Ectodermal cell (in vitro differentiated cells): ENCODE measurements around the gene PDZD11. TPM values are rescaled to one million over a fixed set of nuclear protein-coding genes. Genes with fewer than 3 reads are reported as not detected.
"Not testable (repeated sequence)": the region's sequence is repeated elsewhere in the genome, so short reads cannot be mapped to it uniquely, and the experiment has no call there.

Experiments used
- H3K27ac ChIP-seq: 2 replicates; pipeline ENCODE4 v1.7.0; 2013; ENCODE audit warnings: mild to moderate bottlenecking, low read depth, low read length; ENCODE audit not compliant: insufficient read depth, poor library complexity, severe bottlenecking
- H3K27me3 ChIP-seq: 2 replicates; pipeline ENCODE4 v1.7.0; 2013; ENCODE audit warnings: mild to moderate bottlenecking, low read length; ENCODE audit not compliant: insufficient read depth, control insufficient read depth, poor library complexity, severe bottlenecking
- H3K36me3 ChIP-seq: one replicate; pipeline ENCODE4 v1.7.0; 2013; ENCODE audit warnings: low read length; ENCODE audit not compliant: control insufficient read depth, insufficient read depth
- H3K4me1 ChIP-seq: one replicate; pipeline ENCODE4 v1.7.0; 2013; ENCODE audit warnings: low read length; ENCODE audit not compliant: control insufficient read depth, insufficient read depth
- H3K4me3 ChIP-seq: 2 replicates; pipeline ENCODE4 v1.7.0; 2013; ENCODE audit warnings: low read depth, low read length, control low read depth; ENCODE audit not compliant: insufficient read depth
- H3K9me3 ChIP-seq: 2 replicates; pipeline ENCODE4 v1.7.0; 2013; ENCODE audit warnings: mild to moderate bottlenecking, low read length, moderate library complexity; ENCODE audit not compliant: control insufficient read depth
- WGBS, 2 experiments: methylation state at CpG; one replicate each; pipeline ENCODE4 v1.1.7; 2013; ENCODE audit warnings: missing lambda C conversion rate in 2 of 2; 5-methylcytosine and 5-hydroxymethylcytosine counted together
- polyA plus RNA-seq, 4 experiments: library from polyadenylated mRNA; stranded (reverse); fragments of 50-300 nt; gene quantifications; one replicate each; pipeline ENCODE4 v1.2.3, GENCODE V29; 2013

The PDZD11 gene
- 39.8 TPM for polyA plus RNA-seq (2013, experiment 1 of 4)
- polyA plus RNA-seq (2013, experiment 2 of 4) = 42.6 TPM
- 37.7 TPM for polyA plus RNA-seq (2013, experiment 3 of 4)
- 41.7 TPM for polyA plus RNA-seq (2013, experiment 4 of 4)

- H3K9me3 ChIP-seq = no peaks in the 10 kb centered on the region
- 0 to 1% methylated on average over 54 to 60 of the region's 62 CpGs for WGBS, 2 experiments
Observed at GRCh38 chrX:70289793-70290770, at the start of gene PDZD11, which contains the start of gene KIF4A. TSS of gene PDZD11 (minus strand) at chrX:70289927. CDS start at chrX:70289341, 586 bp downstream. TSS of gene KIF4A (plus strand) at chrX:70290104. CDS start at chrX:70290459, 355 bp downstream.

GRCh38 chrX:70338290-70338689, 48.6 kb upstream of the PDZD11 start:
- no peaks in the 10 kb centered on the region for H3K9me3 ChIP-seq
- H3K4me3 ChIP-seq = no peak overlapping the region
- WGBS, 2 experiments = 86 to 97% methylated on average over 2 to 4 of the region's 4 CpGs
- no peaks in the 10 kb centered on the region for H3K36me3 ChIP-seq
- H3K27ac ChIP-seq = no peak overlapping the region
- no peaks in the 10 kb centered on the region for H3K4me1 ChIP-seq
- H3K27me3 ChIP-seq = no peaks in the 10 kb centered on the region

More at GRCh38 chrX:70289793-70290770, at the start of gene PDZD11, which contains the start of gene KIF4A:
- Histone ChIP-seq H3K27me3 (no peaks in the 10 kb centered on the region), H3K4me1 (no peaks in the 10 kb centered on the region), H3K4me3 (peak within 1 kb of the TSS; percentile 73), H3K27ac (no peak within 1 kb of the TSS), H3K36me3 (no peaks in the 10 kb centered on the region)

- H3K9me3 ChIP-seq = no peaks in the 10 kb centered on the region
- no peak overlapping the region for H3K27ac ChIP-seq
- no peaks in the 10 kb centered on the region for H3K4me1 ChIP-seq
- H3K36me3 ChIP-seq = no peaks in the 10 kb centered on the region
- H3K27me3 ChIP-seq = no peaks in the 10 kb centered on the region
- H3K4me3 ChIP-seq = no peak overlapping the region
Observed at GRCh38 chrX:70336767-70337166, 47.0 kb upstream of the PDZD11 start.

- Histone ChIP-seq H3K4me3 (no peak overlapping the region), H3K9me3 (no peaks in the 10 kb centered on the region), H3K36me3 (peaks cover 4% of the 10 kb centered on the region), H3K27ac (no peak overlapping the region), H3K27me3 (no peaks in the 10 kb centered on the region), H3K4me1 (no peaks in the 10 kb centered on the region)
- WGBS, 2 experiments = no CpG with 5 or more reads among the region's 1 CpG
Observed at GRCh38 chrX:70332600-70332999, 42.9 kb upstream of the PDZD11 start.

- H3K4me3 ChIP-seq = no peak overlapping the region
- H3K27ac ChIP-seq = no peak overlapping the region
- no peaks in the 10 kb centered on the region for H3K27me3 ChIP-seq
- H3K9me3 ChIP-seq = no peaks in the 10 kb centered on the region
- no CpG with 5 or more reads among the region's 1 CpG for WGBS, 2 experiments
- no peaks in the 10 kb centered on the region for H3K4me1 ChIP-seq
- peaks cover 4% of the 10 kb centered on the region for H3K36me3 ChIP-seq
Observed at GRCh38 chrX:70331161-70331560, 41.4 kb upstream of the PDZD11 start.

GRCh38 chrX:70324326-70324725, 34.6 kb upstream of the PDZD11 start:
- H3K4me1 ChIP-seq = no peaks in the 10 kb centered on the region
- 92 to 100% methylated on average over 1 of the region's 2 CpGs for WGBS, 2 experiments

GRCh38 chrX:70323628-70324027, 33.9 kb upstream of the PDZD11 start:
- not testable (repeated sequence) for H3K27me3 ChIP-seq, H3K4me1 ChIP-seq, H3K27ac ChIP-seq, H3K36me3 ChIP-seq, H3K9me3 ChIP-seq, H3K4me3 ChIP-seq
- 93 to 96% methylated on average over 6 of the region's 6 CpGs for WGBS, 2 experiments

More at GRCh38 chrX:70324326-70324725, 34.6 kb upstream of the PDZD11 start:
- Histone ChIP-seq H3K27ac (no peak overlapping the region), H3K4me3 (no peak overlapping the region), H3K36me3 (no peaks in the 10 kb centered on the region), H3K27me3 (no peaks in the 10 kb centered on the region), H3K9me3 (no peaks in the 10 kb centered on the region)

GRCh38 chrX:70322784-70323183, 33.1 kb upstream of the PDZD11 start:
- Histone ChIP-seq H3K27me3 (no peaks in the 10 kb centered on the region), H3K9me3 (no peaks in the 10 kb centered on the region), H3K4me1 (no peaks in the 10 kb centered on the region), H3K27ac (no peak overlapping the region), H3K36me3 (no peaks in the 10 kb centered on the region), H3K4me3 (no peak overlapping the region)
- WGBS, 2 experiments = 84 to 87% methylated on average over 4 of the region's 4 CpGs

GRCh38 chrX:70313503-70313902, 23.8 kb upstream of the PDZD11 start:
- Histone ChIP-seq H3K4me3 (no peak overlapping the region), H3K36me3 (no peaks in the 10 kb centered on the region)
- WGBS, 2 experiments = 87 to 92% methylated on average over 1 of the region's 1 CpG

GRCh38 chrX:70301716-70302115, 12.0 kb upstream of the PDZD11 start:
- peaks cover 9% of the 10 kb centered on the region for H3K36me3 ChIP-seq
- no peak overlapping the region for H3K4me3 ChIP-seq
- H3K27ac ChIP-seq = no peak overlapping the region
- no peaks in the 10 kb centered on the region for H3K4me1 ChIP-seq
- H3K9me3 ChIP-seq = no peaks in the 10 kb centered on the region
- 100% methylated on average over 2 of the region's 3 CpGs for WGBS, 2 experiments
- H3K27me3 ChIP-seq = no peaks in the 10 kb centered on the region

More at GRCh38 chrX:70313503-70313902, 23.8 kb upstream of the PDZD11 start:
- Histone ChIP-seq H3K4me1 (no peaks in the 10 kb centered on the region), H3K27ac (no peak overlapping the region), H3K27me3 (no peaks in the 10 kb centered on the region), H3K9me3 (no peaks in the 10 kb centered on the region)
